OCI-M2 (cell line): ENCODE measurements around the gene ELOVL2.
"Not testable (repeated sequence)": the region's sequence is repeated elsewhere in the genome, so short reads cannot be mapped to it uniquely, and the experiment has no call there.

ENCODE experiments used
- DNase-seq: peaks from one replicate; lab custom pipeline; 2025; ENCODE audit not compliant: unreplicated experiment; lab: John Stamatoyannopoulos, UW

Gene ELOVL2, protein sequence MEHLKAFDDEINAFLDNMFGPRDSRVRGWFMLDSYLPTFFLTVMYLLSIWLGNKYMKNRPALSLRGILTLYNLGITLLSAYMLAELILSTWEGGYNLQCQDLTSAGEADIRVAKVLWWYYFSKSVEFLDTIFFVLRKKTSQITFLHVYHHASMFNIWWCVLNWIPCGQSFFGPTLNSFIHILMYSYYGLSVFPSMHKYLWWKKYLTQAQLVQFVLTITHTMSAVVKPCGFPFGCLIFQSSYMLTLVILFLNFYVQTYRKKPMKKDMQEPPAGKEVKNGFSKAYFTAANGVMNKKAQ

DNA sequence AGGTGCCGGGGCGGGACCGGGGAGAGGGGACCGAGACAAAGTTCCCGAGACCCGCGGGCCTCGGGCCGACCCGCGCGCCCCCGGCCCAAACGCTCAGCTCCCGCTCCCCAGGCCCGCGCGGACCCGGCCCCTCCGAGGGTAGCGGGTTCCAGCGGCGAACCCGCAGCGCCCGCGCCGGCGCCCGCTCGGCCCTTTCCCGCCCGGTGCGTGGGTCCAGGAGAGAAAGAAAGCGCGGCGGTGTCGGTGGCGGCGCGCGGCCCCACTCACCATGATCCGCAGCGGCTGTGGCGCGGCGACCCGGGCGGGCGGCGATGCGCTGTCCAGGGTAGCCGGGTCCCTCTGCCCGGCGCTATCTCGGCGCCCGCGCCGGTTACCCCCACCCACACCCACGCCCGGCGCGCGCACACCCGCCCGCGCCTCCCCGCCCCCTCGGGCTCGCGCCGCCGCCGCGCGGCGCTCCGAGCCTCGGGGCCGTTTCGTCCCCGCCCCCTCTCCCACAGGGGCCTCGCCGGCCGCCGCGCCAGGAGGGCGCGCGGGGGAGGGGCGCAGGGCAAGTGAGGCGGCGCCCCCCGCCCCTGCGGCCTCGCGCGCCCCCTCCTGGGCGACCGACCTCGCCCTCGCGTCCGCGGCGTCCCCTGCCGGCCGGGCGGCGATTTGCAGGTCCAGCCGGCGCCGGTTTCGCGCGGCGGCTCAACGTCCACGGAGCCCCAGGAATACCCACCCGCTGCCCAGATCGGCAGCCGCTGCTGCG lies at the start of gene ELOVL2:
TSS of gene ELOVL2 (minus strand) at position 345 of the 751 bp plus-strand sequence. CDS start at position 270, 75 bp downstream.
- DNase-seq = no peak

DNA sequence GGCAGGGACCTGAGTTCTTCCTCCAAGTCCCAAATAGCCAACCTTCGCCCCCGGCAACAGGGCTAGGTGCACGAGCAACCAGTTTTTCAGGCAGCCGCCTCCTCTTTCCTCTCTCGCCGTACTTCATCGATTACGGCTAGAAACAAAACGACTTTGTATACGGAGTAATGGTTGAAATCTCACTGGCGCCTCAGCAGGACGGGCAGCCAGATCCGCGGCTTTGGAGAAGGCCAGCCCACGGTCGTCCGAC lies 49.2 kb upstream of the ELOVL2 start:
- no peak for DNase-seq

DNA sequence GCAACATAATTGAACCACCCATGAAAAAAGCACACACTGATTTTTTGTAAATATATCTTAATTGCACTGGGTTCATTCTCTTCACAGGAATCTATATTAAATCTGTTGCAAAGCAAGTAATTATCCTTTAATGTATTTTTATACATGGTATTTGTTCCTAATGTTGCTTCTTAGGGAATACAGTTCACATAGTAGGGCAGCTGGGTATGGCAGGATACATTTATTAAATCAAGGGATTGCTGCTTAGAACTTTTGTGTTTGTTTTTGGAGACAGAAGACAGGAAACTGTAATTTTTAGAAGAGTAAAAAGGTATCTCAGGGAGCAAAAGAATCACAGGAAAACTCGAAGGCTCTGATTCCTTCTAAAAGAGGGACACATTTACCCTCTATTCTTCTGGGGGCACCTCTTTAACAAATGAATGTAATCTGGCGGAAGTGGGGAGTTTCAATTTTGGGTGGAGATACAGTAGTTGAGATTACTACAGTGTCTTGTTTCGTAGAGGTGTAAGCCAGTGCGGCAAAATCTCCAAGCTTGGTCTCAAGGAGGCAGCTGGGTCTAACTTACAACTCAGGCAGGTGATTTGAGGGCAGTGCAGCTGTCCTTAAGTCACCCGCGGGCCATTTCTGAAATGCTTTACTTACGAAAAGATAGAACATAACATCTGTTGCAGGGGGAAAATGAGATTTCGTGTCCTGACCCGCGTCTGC lies 48.7 kb upstream of the ELOVL2 start:
- no peak for DNase-seq

DNA sequence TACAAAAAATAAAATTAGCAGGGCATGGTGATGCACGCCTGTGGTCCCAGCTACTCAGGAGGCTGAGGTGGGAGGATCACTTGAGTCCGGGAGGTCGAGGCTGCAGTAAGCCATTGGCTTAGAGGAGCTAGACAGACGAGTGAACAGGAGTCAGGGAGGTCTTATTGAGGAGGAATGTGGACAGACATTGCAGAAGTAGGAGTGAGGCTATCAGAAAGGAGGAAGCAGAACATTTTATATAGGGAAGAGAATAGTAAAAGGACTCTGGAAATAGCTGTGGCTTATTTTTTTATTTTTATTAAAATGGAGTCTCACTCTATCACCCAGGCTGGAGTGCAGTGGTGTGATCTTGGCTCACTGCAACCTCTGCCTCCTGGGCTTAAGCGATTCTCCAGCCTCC lies 47.0 kb upstream of the ELOVL2 start:
- not testable (repeated sequence) for DNase-seq

DNA sequence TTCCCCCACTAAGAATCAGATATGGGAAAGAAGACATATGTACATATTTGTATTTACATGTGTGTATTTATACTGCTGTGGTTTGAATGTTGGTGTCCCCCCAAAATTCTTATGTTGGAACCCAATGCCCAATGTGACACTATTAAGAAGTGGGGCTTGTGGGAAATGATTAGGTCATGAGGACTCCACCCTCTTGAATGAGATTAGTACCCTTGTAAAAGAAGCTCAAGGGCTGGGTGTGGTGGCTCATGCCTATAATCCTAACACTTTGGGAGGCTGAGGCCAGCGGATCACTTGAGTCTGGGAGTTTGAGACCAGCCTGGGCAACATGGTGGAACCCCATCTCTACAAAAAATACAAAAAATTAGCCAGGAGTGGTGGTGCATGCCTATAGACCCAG lies 45.6 kb upstream of the ELOVL2 start:
- no peak for DNase-seq

DNA sequence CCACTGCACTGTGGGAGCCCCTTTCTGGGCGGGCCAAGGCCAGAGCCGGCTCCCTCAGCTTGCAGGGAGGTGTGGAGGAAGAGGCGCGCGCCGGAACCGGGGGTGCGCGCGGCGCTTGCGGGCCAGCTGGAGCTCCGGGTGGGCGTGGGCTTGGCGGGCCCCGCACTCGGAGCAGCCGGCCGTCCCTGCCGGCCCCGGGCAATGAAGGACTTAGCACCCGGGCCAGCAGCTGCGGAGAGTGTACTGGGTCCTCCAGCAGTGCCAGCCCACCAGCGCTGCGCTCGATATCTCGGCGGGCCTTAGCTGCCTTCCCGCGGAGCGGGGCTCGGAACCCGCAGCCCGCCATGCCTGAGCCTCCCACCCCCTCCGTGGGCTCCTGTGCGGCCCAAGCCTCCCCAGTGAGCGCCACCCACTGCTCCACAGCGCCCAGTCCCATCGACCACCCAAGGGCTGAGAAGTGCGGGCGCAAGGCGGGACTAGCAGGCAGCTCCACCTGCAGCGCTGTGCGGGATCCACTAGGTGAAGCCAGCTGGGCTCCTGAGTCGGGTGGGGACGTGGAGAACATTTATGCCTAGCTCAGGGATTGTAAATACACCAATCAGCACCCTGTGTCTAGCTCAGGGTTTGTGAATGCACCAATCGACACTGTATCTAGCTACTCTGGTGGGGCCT lies 43.2 kb upstream of the ELOVL2 start:
- DNase-seq = not testable (repeated sequence)

DNA sequence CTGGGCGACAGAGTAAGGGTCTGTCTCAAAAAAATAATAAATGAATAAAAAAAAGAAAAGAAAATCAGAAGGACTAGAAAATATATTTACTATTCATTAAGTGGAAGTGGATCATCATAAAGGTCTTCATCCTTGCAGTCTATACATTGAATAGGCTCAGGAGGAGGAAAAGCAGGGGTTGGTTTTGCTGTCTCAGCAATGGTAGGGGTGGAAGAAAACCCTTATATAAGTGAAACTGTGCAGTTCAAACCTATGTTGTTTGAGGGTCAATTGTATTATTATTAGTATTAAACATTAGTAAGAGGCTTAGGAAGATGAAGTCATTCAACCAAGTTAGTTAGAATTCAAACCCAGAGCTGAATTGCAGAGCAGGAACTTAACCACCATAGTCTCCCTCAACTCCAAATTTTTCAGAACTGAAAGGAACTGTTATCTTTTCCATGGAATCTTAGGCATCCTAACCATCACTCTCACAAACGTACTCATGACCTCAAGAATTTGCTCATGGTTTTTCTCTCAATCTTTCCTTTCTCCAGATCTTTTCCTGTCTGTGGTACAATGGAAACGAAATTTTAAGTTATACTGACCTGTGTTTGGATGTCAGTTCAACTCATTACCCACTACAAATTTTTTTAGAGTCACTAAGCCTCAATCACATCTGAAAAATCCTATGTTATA lies 41.8 kb upstream of the ELOVL2 start:
- no peak for DNase-seq

DNA sequence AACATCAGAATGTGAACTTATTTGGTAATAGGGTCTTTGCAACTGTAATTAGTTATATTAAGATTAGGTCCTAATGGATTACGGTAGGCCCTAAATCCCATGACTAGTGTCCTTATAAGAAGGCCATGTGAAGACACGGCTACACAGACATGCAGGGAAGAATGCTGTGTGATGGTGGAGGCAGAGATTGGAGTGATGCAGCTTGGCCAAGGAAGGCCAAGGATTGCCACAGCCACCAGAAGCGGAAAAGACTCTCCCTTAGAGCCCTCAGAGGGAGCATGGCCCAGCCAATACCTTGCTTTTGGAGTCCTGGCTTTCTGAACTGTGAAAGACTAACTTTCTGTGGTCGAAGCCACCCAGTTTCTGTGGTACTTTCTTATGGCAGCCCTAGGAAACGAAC lies 39.9 kb upstream of the ELOVL2 start:
- DNase-seq = no peak

DNA sequence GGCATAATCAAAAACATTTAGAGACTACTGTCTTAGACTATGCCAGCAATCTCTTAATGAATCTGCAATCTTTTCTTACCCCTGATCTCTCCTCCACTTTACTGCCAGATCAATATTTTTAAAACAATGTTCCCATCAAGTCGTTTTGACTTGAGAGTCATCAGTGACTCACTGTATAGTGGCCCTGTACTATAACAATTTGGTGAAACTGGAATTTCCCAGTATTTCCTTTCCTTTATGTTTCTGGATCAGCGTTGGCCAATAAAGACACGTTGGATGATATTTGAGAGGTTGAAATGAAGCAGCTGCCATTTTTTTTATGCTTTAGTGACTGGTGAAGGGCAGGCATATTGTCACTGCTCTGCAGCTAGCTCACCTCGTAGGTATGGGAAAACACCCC lies 39.4 kb upstream of the ELOVL2 start:
- no peak for DNase-seq

DNA sequence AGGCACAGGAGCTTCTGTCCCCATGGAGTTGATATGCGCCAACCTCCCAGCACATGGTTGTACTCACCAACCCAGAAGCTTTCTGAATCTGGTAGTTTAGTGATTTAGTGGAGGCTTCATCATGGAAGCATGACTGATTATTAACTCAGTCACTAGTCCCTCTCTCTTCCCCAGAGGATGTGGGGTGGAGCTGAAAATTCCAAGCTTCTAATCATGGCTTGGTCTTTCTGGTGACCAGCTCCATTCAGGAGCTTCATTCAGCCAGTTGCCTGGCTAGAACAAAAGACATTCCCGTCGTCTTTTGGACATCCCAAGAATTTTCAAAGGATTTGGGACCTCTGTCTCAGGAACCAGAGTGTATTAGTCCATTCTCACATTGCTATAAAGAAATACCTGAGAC lies 36.2 kb upstream of the ELOVL2 start:
- DNase-seq = no peak

DNA sequence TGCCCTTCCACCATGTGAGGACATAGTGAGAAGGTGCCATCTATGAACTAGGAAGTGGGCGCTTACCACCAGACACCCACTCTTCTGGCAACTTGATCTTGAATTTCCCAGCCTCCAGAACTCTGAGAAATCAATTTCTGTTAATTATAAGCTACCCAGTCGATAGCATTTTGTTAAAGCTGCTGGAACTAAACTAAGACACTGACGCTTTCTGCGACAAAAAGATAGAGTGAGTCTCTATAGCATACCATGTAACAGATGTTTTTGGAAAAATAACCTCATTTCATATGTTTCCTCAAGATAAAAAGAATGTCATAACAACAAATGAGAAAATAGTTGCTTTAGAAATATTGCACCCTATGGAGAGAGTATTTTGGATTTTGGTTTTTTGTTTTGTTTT lies 34.2 kb upstream of the ELOVL2 start:
- peak; percentile 25 for DNase-seq

DNA sequence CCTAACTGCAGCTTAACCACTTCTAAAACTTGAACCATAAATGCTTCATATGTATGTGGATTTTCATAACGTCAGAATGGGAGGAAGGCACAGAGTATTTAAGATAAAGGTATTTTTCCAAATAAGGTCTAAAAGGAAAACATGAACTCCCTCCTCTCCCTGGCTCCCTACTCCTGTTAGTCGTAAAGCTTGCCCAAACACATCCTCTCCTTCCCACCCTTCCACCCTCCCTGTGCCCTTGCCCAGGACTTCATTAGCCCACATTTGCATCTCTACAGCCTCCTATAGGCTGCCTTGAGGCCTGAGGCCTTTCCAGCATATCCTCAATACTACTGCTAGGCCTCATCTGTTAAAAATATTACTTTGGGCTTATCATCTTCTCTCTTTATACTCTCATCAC lies 32.4 kb upstream of the ELOVL2 start:
- no peak for DNase-seq

DNA sequence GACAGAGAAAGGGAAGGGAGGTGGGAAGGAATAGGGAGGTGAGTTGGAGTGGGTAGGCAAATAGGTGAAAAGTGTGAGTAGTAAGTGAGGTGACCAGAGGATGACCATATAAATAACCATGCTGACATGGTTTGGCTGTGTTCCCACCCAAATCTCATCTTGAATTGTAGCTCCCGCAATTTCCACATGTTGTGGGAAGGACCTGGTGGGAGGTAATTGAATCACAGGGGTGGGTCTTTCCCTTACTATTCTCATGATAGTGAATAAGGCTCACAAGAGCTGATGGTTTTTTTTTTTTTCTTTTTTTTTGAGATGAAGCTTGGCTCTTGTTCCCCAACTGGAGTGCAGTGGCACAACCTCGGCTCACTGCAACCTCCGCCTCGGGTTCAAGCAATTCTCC lies 28.0 kb upstream of the ELOVL2 start:
- no peak for DNase-seq

DNA sequence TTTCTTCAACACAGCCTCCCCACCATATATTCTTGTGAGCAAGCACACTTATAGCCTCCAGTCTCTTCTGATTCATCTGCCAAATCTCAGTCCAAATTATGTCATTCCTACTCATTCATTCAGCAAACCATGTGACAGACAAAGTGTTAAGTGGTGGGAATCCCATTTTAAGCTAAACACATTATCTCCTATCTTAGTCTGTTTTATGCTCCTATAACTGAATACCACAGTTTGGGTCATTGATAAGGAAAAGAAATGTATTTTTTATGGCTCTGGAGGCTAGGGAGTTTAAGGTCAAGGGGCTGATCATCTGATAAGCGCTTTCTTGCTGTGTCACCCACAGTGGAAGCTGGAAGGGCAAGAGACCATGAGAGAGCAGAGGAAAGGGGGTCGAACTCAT lies 25.7 kb upstream of the ELOVL2 start:
- no peak for DNase-seq

DNA sequence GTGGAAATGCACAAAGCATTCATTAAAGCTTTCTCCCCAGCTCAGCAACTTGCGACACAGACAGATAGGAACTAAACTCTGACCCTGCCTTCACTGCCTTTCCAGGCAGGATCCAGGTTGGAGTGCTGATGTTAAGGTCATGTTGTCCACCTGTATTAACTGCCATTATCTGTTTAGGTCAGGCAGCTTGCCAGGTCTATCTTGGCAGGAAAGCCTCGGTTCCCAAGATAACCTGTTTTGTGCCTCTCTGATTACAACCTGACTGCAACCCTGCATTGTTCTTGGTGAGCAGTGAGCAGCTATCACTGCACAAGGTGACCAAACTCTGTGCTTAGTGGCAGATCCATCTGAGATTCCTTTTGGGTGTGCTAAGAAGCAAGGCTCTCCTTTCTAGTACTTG lies 23.2 kb upstream of the ELOVL2 start:
- no peak for DNase-seq

DNA sequence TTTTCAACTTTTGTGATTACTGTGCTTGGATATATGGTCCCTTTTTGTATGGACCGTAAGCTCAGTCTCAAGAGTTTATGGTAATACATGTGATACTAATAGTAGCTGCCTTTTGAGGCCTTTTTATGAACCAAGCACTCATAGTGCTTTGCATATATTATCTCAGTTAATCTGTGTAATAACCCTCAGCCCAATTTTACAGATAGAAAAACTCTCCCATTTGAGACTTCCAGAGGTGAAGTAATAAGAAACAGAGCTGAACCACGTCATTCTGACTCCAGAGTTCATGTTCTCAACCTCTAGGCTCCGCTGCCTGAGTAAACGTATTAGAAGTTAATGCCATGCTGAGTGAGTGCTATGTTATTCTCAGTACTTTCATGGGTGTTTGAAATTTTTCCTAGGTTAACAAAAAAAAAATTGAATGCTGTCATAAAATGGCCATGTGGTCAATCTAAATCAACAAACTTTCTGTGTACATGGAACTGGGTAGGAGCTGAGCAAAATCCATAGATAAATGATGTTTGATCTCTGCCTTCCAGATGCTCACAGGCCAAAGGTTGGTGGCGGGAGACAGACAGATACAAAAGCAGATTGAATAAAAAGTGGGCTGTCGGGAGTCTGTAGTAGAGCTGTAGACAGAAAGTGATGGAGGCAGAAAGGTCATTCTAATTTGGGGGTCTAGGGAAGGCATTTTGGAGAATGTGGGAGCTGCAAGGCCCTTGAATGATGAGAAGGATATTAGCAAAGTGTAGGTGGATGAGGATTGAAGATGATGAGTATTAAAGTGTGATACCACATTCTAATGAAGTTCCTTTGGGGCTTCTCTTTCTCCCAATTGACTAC lies 22.6 kb upstream of the ELOVL2 start:
- DNase-seq = no peak

DNA sequence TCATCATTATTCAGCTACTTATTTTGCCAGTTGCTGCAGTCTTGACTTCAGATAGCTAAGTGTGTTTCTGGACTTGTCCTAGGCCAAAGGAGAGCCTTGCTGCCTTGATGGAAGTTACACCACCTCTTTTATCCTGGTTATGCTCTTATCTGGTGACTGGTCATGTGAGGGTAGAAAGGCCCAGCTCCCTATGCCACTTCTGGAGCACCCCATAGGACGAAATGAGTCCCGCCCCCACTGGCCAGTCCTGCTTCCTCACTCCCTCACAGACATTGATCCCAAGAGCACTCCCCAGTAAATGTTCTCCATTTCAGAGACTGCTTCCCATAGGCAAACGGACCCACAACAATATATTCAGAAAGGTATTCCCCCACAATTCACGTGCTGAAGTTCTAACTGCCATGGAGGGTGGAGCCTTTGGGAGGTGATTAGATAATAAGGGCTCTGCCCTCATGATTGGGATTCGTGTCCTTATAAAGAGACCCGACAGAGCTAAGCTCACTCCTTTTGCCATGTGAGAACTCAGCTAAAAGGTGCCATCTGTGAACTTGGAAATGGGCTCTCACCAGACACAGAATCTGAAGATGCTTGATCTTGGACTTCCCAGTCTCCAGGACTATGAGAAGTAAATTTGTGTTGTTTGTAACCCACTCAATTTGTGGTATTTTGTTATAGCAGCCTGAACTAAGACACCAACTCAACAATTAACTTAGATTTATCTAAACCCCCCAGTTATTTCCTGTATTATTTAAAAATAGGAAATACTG lies 21.5 kb upstream of the ELOVL2 start:
- DNase-seq = no peak

DNA sequence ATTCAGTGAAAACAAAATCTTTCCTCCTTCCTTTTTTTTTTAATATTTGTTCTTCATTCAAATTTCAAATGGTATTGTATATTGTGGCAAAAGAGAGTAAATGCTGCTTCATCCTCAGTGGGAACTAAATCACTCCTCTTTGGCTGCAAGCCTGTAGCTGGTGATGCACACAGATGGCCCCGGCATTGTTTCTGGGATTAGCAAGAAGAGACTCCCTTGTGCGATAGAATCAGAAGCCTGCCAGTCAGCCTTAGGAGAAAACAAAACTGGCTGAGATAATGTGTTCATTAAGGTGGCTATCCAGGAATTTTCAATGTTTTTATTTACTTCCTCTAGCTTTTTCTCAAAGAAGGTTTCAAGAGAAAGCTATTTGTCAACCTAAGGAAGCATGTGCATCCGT lies 20.7 kb upstream of the ELOVL2 start:
- no peak for DNase-seq

DNA sequence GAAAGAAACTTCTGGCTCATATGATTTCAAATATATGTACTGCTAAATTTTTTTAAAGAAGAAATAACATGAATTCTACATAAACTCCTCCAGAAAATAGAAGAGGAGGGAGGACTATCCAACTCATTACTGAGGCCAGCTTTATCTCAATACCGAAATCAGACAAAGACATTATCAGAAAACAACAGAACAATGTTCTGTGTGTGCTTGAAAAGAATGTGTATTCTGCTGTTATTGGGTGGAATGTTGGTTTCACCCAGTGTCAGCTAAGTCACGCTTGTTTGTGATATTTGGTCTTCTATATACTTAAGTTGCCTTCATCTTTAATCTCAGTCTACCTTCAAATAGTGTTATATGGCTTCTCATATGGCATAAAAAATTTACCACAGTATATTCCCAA lies 18.6 kb upstream of the ELOVL2 start:
- DNase-seq = no peak

DNA sequence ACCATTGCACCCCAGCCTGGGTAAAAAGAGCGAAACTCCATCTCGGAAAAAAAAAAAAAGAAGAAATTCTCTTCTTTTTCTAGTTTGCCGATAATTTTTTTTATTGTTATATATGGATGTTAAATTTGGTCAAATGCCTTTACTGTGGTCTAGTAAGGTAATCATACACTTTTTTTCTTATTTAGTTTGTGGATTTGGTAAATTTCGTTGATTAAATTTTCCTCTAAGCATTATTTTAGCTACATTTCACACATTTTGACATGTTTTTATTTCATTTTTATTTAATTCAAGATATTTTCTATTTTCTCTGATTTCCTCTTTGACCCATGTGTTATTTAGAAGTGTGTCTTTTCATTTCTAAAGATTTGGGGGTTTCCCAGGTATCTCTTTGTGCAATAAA lies 18.0 kb upstream of the ELOVL2 start:
- DNase-seq = no peak
